GM19239 (cell line): ENCODE results near the gene CHRM5.
A peak's percentile ranks its signal among the peaks of the same experiment; 100 is the strongest.
"Not testable (repeated sequence)": the region's sequence is repeated elsewhere in the genome, so short reads cannot be mapped to it uniquely, and the experiment has no call there.

Experiments
- DNase-seq: peaks from one replicate; pipeline ENCODE4 v3.0.0; 2011; ENCODE audit warnings: low spot score; ENCODE audit not compliant: insufficient read length
- FAIRE-seq: peaks from 2 replicates; lab custom pipeline; 2011; peaks lifted over from hg19 to GRCh38; lab: Jason Lieb, UNC

Gene CHRM5

DNA sequence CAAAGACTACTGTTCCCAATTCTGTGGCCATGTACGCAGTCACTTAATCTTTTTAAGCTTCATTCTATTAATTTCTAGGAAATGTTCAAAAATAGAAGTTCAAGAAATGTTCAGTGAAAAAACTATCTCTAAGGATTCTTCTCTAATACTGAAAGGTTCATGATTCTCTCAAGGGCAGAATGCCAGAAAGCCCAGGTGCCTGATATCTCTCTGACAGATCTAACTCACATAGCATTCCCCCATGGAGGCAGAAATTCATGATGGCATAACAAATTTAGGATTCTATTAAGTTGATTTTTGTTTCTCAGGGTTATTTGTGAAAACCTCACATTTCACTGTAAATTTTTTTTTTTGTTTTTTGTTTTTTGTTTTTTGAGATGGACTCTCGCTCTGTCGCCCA, 17.5 kb downstream of the CHRM5 start:
- FAIRE-seq: no peak
- no peak for DNase-seq

DNA sequence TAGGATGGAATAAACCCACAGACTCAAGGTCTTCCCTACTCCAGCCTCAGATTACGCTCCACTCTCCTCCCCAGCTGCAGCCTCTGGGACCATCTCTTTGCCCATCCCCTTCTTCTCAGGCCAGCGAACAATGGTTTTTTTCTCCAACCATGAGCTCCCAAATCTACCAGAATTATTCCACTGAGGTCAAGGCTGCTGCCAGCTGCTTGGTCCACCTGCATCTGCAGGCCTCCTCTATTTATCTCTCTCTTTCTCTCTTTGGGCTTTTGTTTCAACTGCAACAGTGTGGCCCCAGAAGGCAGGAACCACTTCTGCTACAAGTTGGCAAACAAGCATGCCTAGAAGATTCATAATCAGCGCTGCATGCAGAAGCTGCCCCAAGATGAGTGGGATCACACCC, 19.1 kb downstream of the CHRM5 start:
- FAIRE-seq (no peak), DNase-seq (no peak)

DNA sequence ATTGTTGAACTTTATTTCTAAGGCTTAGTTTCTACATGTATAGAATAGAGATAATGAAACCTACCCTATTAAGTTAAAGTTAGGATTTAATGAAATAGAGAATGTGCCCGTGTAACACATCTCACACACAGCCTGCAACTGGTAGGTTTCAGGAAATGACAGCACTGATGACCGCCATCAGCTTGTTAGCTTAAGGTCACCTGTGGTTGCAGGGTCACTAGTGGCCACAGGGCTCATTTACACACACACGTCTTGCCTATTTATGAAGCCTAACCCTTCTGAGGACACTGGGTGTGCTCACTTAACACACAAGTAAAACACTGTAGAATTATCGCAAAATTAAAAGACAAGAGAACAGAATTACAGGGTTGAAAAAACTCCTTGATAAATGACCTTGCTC, 20.1 kb downstream of the CHRM5 start:
- peak; percentile 42 for FAIRE-seq
- no peak for DNase-seq

DNA sequence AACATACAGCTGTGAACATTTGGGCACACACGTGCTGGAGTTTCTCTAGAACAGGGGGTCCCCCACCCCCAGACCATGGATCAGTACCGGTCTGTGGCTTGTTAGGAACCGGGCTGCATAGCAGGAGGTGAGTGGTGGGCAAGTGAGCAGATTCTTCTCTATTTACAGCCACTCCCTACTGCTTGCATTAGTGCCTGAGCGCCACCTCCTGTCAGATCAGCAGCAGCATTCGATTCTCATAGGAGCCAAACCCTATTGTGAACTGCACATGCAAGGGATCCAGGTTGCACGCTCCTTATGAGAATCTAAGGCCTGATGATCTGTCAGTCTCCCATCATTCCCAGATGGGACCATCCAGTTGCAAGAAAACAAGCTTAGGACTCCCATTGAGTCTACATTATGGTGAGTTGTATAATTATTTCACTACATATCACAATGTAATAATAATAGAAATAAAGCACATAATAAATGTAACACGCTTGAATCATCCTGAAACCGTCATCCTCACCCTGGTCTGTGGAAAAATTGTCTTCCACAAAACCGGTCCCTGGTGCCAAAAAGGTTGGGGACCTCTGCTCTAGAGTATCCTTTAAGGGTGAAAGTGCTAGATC, 25.8 kb downstream of the CHRM5 start:
- FAIRE-seq: peak; percentile 51
- DNase-seq: no peak

DNA sequence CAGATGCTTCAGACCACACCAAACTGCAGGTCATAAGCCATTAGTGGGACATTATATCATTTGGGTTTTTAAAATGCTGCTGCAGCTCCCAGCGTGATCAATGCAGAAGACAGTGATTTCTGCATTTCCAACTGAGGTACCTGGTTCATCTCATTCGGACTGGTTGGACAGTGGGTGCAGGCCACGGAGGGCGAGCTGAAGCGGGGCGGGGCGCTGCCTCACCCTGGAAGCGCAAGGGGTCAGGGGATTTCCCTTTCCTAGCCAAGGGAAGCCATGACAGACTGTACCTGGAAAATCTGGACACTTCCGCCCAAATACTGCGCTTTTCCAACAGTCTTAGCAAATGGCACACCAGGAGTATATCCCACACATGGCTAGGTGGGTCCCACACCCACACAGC, 27.4 kb downstream of the CHRM5 start:
- not testable (repeated sequence) for DNase-seq, FAIRE-seq

DNA sequence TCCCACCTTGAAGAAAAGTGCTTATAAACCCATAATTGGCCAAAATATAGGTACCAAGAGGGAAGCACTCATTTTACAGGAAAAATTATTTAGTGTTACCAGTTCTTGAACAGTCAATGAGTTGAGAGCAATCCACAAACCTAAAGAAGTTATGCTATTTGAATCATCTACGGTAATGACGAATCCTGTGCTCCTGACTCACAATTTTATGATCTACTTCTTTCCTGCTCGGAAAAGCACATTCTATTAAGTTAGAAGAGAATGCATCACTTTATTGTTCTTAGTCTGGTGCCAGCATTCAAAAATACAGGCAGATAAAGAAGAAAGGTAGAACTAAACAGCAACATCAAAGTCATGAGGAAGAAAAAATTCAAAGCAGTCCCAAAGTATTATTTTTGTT, 33.2 kb downstream of the CHRM5 start:
- no peak for FAIRE-seq
- DNase-seq: no peak

DNA sequence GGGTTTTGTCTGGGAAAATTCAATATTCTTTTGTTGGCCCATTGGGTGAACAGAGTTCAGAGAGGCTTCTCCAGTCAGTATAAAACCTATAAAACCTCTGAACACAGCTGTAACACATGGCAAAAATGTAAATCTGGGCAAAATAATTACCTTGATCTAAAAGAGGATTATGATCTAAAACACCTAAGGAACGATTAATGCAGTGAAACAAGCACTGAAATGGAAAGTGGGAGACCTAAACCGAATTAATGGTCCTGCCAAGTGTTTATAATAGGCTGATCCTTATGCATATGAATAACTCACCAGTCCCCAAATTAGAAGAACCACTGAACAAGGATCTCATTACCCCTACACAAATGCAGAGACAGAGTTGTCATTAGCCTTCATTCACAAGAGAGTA, 38.1 kb downstream of the CHRM5 start:
- DNase-seq: no peak
- no peak for FAIRE-seq

DNA sequence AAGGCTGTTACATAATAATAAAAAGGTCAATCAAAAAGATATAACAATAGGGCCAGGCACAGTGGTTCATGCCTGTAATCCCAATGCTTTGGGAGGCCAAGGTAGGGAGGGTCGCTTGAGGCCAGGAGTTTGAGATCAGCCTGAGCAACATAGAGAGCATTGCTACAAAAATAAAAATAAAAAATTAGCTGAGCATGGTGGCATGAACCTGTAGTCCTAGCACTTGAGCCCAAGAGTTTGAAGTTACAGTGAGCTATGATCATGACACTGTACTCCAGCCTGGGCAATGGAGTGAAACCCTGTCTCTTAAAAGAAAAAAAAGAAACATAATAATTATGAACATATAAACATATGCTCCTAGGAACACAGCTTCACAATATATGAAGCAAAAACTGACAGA, 41.4 kb downstream of the CHRM5 start:
- FAIRE-seq (no peak), DNase-seq (no peak)

DNA sequence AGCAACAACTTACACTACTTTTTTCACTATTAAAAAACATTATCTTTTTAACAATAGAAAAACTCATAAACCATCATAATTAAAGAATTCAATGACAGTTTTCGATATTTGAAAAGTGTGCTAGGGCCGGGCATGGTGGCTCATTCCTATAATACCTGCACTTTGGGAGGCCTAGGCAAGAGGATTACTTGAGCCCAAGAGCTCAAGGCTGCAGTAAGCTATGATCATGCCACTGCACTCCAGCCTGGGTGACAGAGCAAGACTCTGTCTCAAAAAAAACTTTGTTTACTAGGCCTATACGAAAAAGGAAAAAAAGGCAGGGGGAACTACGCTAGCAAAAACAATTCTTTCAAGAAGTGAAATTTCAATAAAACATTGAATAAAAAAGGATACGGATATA, 42.6 kb downstream of the CHRM5 start:
- FAIRE-seq: no peak

DNA sequence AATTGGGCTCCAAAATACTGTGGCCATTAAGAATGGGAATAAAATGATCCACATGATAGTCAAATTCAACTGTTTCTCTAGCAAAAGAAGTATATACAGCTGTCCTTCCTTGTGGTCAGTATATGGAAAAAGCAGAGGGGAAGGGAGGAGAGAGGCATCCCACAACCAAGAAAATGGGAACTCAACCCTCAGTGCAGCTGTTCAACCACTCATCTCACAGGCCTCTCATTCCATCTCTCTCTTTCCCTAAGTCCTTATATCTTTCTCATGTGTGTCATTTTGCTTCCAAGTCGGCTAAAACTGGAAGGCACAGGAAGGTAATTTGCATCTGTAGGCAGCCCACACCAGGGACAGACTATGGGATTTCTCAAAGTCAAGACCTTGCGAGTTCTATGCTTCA, 43.2 kb downstream of the CHRM5 start:
- FAIRE-seq (no peak), DNase-seq (no peak)

More for the DNA sequence above, 42.6 kb downstream of the CHRM5 start:
- DNase-seq: no peak

DNA sequence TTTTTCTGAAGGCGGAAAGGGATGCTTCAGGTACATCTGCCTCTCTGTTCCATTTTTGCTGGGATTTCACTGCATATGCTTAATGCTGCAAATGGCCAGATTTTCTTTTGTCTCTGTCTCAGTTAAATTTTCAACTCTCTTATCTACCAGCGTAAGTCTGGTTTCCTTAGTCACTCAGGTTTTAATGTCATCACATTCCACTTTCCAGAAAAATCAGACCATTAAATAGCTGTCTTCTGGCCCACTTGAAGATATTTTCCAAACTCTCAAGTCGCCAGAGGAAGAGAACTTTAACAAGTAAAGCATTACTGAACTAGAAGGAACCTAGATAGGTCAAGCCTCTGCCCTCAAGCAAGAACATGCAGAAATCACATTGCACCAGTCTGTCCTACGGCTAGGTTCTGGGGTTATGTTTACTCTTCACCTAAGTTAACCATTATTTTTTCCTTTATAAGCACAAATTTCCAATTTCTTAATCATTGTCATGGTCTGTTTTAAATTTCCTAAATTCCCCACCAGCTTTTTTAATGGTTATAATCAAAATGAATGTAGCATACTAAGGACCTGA, 44.2 kb downstream of the CHRM5 start:
- FAIRE-seq: no peak
- DNase-seq: no peak

DNA sequence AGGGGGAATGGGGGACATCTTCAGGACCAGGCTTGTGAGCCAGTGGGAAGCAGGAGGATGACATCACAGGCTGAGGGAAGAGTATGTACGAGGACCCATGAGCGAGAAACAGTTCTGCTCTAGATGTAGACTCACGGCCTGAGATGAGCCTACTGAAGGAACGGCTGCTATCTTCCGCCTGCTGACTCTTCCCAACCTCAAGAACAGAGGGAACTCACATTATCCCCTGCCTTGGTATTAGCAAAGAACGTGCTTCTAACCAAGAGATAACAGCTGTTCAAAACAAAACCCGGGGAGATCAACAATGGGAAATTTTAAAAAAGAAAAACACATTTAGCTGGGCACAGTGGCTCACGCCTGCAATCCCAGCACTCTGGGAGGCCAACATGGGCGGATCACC, 45.4 kb downstream of the CHRM5 start:
- no peak for DNase-seq
- no peak for FAIRE-seq

DNA sequence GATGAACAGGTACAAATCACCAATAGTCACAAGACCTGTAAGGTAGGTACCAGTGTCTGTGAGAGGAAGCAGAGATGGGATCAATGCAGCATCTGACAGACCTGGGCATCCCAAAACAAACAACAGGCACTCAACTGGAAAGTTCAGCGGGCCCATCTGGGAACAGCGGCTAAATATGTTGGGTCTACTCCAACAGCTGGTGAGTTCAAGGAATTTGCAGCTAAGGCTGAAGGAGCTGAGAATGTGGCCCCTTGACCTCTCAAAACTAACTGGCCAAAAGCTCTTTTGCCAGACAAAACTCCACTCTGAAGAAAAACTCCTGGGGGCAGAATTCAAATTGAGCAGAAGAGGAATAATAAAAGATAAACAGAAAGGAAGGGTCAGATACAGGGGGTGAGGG, 46.3 kb downstream of the CHRM5 start:
- FAIRE-seq (no peak), DNase-seq (no peak)

DNA sequence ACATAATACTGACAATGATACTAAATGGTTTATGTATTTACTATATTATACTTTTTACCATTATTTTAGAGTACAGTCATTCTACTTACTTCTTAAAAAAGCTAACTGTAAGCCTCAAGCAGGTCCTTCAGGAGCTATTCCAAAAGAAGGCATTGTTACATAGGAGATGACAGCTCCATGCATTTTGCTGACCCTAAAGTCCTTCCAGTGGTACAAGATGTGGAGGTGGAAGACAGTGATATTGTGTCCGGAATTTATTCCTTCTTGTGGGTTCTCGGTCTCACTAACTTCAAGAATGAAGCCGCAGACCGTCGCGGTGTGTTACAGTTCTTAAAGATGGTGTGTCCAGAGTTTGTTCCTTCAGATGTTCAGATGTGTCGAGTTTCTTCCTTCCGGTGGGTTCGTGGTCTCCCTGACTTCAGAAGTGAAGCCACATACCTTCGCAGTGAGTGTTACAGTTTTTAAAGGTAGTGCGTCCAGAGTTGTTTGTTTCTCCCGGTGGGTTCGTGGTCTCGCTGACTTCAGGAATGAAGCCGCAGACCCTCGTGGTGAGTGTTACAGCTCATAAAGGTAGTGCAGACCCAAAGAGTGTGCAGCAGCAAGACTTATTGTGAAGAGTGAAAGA, 49.8 kb downstream of the CHRM5 start:
- FAIRE-seq: no peak
- DNase-seq: no peak

DNA sequence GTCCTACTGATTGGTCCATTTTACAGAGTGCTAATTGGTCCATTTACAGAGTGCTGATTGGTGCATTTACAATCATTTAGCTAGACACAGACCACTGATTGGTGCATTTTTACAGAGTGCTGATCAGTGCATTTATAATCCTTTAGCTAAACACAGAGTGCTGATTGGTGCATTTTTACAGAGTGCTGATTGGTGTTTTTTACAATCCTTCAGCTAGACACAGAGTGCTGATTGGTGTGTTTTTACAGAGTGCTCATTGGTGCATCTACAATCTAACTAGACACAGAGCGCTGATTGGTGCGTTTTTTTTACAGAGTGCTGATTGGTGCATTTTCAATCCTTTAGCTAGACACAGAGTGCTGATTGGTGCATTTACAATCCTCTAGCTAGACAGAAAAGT, 50.4 kb downstream of the CHRM5 start:
- not testable (repeated sequence) for FAIRE-seq, DNase-seq

DNA sequence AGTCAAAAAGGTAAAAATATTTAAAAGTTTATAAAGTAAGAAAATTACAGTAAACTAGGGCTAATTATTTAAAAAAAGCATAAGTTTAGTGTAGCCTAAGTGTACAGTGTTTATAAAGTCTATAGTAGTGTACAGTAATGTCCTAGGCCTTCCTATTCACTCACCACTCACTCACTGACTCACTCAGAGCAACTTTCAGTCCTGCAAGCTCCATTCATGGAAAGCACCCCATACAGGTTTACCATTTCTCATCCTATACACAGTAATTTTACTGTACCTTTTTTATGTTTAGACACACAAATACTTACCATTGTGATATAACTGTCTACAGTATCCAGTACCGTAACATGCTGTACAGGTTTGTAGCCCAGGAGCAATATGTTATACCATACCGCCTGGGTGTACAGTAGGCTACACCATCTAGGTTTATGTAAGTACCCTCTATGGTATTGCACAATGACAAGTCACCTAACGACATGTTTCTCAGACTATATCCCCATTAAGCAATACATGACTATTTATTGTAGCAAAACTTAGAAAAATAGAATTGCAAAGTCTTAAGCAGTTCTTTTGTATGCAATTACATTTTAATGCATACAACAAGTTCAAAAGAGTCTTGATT, 51.2 kb downstream of the CHRM5 start:
- no peak for FAIRE-seq
- no peak for DNase-seq

DNA sequence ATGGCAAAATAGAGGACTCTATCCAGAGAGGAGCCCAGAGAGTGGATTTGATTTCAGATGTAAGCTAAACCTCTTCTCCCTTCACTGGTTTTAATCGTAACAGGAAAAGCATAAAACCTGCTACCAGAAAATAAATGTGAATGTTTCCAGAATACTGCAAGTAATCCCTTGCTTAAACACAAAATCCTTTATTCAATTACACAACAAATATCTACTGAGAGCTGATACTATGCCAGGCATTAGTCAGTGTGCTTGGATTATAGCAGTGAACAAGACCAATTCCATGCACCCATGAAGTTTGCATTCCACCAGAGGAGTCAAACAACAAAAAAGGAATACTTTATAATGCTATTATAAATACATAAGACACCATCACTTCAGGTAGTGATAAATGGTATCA, 55.6 kb downstream of the CHRM5 start:
- no peak for FAIRE-seq
- DNase-seq: no peak

DNA sequence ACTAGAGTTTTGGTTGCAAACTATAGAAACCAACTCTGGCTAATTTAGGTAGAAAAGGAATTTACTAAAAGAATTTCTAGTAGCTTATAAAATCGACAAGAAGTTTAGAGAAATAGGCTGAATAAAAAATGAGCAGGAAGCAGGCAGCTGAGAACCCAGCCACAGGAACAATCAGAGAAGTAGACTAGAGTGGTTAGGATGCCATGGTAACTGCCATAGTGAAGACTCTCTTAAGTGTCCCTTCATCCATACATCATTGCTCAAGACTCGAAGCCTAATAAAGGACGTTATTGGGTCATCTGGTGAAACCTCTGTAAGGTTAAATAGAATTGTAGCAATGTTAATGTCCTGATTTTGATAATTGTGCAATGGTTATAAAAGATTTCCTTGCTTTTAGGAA, 57.0 kb downstream of the CHRM5 start:
- FAIRE-seq (no peak), DNase-seq (no peak)

DNA sequence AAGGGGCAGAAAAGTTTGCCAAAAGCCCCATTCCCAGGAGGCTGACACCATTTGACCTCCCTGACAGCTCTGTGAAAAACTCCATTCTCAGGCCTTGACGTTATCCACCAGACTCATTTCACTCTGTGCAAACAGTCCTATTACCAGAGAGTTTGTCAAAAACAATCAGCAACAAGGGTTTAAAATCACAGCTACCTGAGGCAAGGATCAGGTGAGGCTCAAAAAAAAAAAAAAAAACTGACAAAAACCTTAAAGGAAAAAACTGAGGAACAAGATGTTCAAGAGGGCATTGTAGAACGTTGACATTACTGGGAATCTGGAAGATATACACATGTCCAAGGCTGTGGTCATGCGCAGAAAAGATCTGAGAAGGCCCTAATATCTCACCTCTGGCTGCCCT, 59.3 kb downstream of the CHRM5 start:
- DNase-seq: no peak
- FAIRE-seq: no peak

DNA sequence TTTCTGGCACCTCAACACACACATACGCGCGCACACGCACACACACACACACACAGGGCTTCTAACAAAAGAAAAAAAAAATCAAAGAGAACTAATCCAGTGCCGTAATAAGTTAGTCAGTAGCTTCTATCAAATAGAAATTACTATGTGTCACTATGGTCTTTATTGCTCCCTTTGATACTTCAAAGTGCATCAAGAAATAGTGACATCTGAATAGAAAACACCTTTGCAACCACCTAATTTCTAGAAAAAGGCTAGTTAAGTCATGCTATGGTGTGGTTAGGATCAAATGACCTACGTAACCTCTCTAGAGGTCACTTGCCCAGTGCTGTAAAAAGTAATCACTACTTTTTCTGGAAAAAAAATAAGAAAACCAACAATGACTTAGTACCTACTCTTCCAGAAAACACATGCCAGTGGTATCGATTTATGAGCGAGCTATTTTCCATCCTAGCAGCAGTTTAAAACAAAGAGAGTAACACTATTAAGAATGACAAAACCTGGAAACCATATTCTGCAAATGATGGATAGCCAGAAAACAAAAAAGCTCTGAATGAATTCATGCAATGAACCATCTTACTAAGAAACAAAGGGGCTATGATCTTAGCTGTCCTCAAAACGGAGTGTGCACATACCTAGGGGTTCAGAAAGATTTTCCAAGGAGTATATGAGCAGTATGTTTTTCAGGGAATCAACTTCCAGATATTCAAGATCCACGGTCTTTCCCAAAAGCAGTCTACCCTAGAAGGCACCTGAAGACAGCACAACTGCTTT, 63.9 kb downstream of the CHRM5 start:
- DNase-seq (no peak), FAIRE-seq (no peak)
